ENCODE measurements around the gene DAGLA. TPM values are rescaled to one million over a fixed set of nuclear protein-coding genes. Genes with fewer than 3 reads are reported as not detected.

The DAGLA gene
- total and polyA plus RNA-seq, 5 experiments from 2014 or later: 0.08 to 0.13 TPM; not detected in 3

DNA sequence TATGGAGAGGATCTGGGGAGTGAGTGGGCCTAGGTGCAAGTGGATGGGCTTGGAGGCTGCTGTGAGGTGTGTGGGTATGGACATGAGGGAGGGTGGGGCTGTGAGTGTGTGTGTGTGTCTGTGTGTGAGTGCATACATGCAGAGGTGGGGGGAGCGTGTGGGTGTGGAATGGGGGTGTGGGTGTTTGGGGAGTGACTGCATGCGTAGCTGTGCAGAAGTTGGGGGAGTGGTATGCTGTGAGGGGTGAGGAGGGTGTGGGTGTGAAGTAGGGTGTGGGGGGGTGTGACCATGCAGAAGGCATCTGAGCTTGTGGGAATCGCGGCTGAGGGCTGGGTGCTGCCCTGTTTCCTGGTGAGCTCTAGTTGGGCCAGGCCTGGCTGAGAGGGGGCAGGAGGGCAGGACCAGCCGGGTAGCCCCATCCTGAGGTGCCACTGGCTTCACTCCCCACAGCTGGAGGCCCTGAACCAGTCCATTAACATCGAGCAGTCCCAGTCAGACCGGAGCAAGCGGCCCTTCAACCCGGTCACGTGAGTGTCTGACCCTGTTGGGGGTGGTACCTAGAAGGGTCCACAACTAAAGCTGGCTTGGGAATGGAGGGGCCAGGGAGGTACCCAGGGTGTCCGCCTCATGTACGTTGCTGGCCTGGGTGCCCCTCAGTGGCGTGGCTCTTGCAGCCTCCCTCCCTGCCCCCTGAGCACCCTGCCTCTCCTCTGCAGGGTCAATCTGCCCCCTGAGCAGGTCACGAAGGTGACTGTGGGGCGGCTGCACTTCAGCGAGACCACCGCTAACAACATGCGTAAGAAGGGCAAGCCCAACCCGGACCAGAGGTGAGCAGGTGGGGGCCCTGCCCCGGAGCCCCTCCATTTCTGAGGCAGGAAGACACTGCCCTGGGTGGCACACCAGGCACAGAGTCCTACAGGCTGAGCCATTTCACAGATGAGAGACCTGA is 95.7 kb downstream of the DAGLA start:
- Mint-ChIP-seq H3K9me3 (no peaks in the 10 kb centered on the region), H3K27me3 (peaks cover 0 to 12% (median 3%) of the 10 kb centered on the region in 5 donors), H3K4me3 (peak overlapping the region in 8 of 10 donors; percentile 46 to 81 (median 66)), H3K4me1 (peaks cover 5 to 21% (median 11%) of the 10 kb centered on the region in 4 donors), H3K27ac (peak overlapping the region in 4 of 10 donors; percentile 7 to 85 (median 52)), H3K36me3 (no peaks in the 10 kb centered on the region)
- POLR2A ChIA-PET: no interaction called here
- no peak for ATAC-seq
- DNase-seq: peak in 1 of 10 donors; percentile 5

DNA sequence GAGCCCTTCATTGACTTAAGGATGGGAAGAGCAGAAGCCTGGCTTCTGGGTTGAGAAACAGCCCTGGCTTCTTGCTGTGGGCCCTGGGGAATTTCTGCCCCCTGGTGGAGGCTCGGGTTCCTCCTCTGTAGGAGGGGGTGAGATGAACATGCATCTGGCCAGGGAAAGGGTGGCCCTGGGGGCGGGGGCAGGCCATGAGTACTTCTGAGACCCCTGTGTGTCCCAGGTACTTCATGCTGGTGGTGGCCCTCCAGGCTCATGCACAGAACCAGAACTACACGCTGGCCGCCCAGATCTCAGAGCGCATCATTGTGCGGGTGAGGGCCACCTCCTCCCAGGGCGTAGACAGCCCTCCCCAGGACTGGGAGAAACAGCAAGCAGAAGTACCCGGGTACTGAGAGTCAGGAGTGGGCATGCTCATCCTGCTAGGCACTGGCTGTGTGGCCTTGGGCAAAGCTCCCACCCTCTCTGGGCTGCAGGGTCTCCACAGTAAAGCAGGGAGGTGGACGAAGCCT is 96.4 kb downstream of the DAGLA start:
- Mint-ChIP-seq H3K27me3 (peaks cover 0 to 12% (median 3%) of the 10 kb centered on the region in 5 donors), H3K4me3 (peak overlapping the region; percentile 52 to 81 (median 71)), H3K27ac (peak overlapping the region in 1 of 10 donors; percentile 45), H3K9me3 (no peaks in the 10 kb centered on the region), H3K36me3 (no peaks in the 10 kb centered on the region), H3K4me1 (peaks cover 5 to 21% (median 11%) of the 10 kb centered on the region in 4 donors)
- peak; percentile 49 to 62 for ATAC-seq
- POLR2A ChIA-PET: no interaction called here
- peak in 8 of 10 donors; percentile 19 to 48 (median 40) for DNase-seq

DNA sequence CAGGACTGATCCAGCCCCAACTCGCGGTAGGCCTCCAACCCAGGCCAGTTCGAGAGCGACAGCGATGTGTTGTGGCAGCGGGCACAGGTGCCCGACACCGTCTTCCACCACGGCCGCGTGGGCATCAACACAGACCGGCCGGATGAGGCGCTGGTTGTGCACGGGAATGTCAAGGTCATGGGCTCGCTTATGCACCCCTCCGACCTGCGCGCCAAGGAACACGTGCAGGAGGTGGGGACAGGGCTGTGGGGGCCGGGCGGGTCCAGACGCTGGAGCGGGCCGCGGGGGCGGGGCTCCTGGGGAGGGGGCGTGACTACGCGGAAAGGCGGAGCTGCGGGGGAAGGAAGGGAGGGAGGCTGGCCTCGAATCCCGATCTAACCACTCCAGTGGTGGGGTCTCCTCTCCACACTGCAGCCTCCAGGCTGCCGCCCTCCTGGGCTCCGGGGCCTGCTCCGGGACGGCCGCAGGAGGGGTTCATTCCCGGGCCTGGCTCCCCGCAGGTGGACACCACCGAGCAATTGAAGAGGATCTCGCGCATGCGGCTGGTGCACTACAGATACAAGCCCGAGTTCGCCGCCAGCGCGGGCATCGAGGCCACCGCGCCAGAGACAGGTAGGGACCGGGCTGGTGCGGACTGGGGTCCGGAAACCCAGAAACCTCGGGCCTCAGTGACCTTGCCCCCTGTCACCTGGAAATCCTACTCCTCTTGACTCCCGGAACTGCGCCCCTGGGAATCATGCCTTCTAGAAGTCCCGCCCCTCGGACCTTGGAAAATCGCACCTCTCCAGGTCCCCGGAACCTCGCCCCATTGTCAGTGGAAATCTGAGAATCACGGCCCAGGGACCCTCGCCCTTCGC is 97.3 kb downstream of the DAGLA start:
- Mint-ChIP-seq H3K27ac (peak overlapping the region in 3 of 10 donors; percentile 41 to 72 (median 63)), H3K4me3 (peak overlapping the region; percentile 42 to 81 (median 71)), H3K9me3 (no peaks in the 10 kb centered on the region), H3K4me1 (peaks cover 5 to 21% (median 11%) of the 10 kb centered on the region in 4 donors), H3K27me3 (peaks cover 0 to 12% (median 3%) of the 10 kb centered on the region in 5 donors), H3K36me3 (no peaks in the 10 kb centered on the region)
- peak; percentile 39 to 78 (median 56) for DNase-seq
- ATAC-seq: peak; percentile 76 to 89
- POLR2A ChIA-PET: no interaction called here

DNA sequence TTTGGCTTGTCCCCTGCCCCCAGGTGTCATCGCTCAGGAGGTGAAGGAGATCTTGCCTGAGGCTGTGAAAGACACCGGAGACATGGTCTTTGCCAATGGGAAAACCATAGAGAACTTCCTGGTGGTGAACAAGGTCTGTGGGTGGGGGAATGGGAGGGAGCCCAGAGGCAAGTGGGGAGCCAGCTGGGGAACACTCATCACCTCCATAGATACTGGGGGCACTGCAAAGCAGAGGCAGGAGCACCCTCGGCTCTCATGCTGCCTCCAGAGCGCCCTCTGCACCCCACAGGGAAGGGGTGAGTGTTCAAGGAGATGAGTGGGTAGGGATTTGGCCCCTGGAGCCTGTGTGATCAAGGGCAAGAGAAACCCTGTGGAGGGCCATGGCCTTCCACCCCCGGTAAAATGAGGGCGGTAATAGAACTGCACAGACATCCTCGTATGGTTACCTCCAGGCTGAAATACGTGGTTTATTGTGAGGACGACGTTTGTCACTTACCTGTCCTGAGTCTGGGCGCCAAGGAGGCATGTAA is 98.2 kb downstream of the DAGLA start:
- Mint-ChIP-seq H3K9me3 (no peaks in the 10 kb centered on the region), H3K4me1 (peaks cover 4 to 18% (median 8%) of the 10 kb centered on the region in 4 donors), H3K27me3 (peaks cover 0 to 12% (median 2%) of the 10 kb centered on the region in 5 donors), H3K4me3 (peak overlapping the region in 8 of 10 donors; percentile 4 to 75 (median 62)), H3K27ac (peak overlapping the region in 2 of 10 donors; percentile 41 to 72), H3K36me3 (no peaks in the 10 kb centered on the region)
- POLR2A ChIA-PET: no interaction called here
- ATAC-seq (no peak), DNase-seq (no peak)

DNA sequence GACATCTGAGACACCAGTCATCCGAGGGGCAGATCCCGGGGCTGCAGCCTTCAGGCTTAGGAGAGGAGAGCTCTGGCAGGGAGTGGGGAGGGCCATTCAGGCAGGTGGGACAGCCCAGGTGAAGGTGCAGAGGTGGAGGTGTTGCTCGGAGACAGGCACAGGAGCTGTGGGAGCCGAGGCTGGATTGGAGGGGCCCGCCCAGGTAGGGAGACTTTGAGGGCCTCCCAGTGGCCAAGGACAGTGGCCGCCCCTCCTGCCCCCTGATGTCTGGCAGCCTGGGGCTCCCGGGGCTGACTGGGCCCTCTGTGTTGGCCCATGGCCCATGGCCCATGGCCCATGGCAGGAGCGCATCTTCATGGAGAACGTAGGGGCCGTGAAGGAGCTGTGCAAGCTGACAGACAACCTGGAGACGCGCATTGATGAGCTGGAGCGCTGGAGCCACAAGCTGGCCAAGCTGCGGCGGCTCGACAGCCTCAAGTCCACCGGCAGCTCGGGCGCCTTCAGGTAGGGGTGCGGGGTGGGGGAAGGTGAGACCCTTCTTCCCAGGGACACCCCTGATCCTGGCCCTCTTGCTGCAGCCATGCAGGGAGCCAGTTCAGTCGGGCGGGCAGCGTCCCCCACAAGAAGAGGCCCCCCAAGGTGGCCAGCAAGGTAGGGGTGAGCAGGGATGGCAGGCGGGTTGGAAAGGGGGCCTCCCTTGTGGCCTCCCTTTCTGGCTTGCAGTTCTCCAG is 98.9 kb downstream of the DAGLA start:
- no peak for DNase-seq
- no peak for ATAC-seq
- Mint-ChIP-seq H3K27ac (no peak overlapping the region), H3K27me3 (peaks cover 0 to 12% (median 2%) of the 10 kb centered on the region in 5 donors), H3K9me3 (no peaks in the 10 kb centered on the region), H3K36me3 (no peaks in the 10 kb centered on the region), H3K4me1 (peaks cover 4 to 18% (median 8%) of the 10 kb centered on the region in 4 donors), H3K4me3 (no peak overlapping the region)
- POLR2A ChIA-PET: interaction anchor here (0.6 kb wide), 1 partner anchor 20 kb away, joined by 4 read pairs; no protein-coding TSS in a partner anchor

DNA sequence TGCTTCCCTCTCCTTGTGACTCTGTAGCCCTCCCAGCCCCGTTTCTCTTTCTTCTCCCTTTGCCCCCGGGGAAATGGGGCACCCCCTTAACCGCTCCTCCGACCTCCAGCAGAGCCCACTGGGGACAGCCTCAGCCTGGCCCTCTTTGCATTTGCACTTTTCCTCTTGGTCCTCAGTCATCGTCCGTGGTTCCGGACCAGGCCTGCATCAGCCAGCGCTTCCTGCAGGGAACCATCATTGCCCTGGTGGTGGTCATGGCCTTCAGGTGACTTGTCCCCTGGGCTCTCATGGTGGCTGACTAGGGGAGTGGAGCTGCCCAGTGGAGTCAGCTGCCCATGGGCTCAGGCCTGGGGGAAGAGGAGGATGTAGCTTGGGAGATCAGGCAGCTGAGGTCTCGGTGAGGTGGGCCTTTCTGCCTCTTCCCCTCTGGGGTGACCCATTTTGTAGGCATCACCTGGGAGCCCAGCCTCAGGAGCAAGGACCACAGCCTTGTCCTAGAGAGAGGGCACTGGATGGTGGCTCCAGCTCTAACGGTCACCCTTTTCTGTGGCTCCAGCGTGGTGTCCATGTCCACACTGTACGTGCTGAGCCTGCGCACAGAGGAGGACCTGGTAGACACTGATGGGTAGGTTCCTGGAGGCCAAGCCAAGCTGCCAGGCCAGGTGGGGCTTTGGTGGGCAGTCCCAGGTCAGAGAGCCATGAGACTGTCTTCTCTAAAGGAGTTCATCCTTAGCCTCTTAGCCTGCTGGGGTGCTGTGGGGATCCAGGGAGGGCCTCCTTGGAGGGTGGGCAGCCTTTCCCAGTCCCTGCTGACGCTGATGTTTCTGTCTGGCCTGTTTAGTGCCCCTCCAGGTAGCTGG is 99.7 kb downstream of the DAGLA start:
- ATAC-seq (no peak), DNase-seq (no peak)
- Mint-ChIP-seq H3K4me1 (peaks cover 5 to 14% (median 9%) of the 10 kb centered on the region in 4 donors), H3K36me3 (peaks cover 0 to 8% (median 0%) of the 10 kb centered on the region in 3 donors), H3K4me3 (peak overlapping the region in 1 of 10 donors; percentile 48), H3K27ac (no peak overlapping the region), H3K27me3 (peaks cover 0 to 9% (median 2%) of the 10 kb centered on the region in 5 donors), H3K9me3 (no peaks in the 10 kb centered on the region)
- POLR2A ChIA-PET: no interaction called here

DNA sequence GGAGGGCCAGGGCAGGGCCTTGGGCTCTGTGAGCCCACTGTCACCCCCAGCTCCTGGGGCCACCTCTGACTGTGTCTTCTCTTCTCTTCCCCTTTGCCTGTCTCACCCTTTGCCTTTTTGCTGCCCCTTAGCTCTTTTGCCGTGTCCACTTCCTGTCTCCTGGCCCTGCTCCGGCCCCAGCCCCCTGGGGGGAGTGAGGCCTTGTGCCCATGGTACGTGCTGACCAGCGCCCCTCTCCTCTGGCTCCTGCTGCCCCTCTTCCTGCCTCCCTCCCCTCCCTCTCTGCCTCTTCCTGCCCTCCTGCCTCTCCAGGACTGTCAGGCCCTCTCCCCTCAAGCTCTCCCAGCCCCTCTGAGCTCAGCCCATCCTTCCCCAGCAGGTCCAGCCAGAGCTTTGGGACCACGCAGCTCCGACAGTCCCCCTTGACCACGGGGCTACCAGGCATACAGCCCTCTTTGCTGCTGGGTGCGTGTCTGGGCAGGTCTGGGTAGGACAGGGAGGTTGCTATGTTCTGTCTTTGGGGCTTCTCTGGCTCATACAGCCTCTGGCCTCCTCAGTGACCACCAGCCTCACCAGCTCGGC is 100.5 kb downstream of the DAGLA start:
- ATAC-seq (no peak), DNase-seq (no peak)
- H3K4me3 Mint-ChIP-seq: peak overlapping the region in 1 of 10 donors; percentile 48
- peak overlapping the region in 1 of 10 donors; percentile 41 for H3K27ac Mint-ChIP-seq
- peaks cover 5 to 11% (median 9%) of the 10 kb centered on the region in 4 donors for H3K4me1 Mint-ChIP-seq
- H3K36me3 Mint-ChIP-seq: peaks cover 0 to 9% (median 2%) of the 10 kb centered on the region in 3 donors
- POLR2A ChIA-PET: no interaction called here
- peaks cover 0 to 2% (median 0%) of the 10 kb centered on the region in 5 donors for H3K27me3 Mint-ChIP-seq
- no peaks in the 10 kb centered on the region for H3K9me3 Mint-ChIP-seq

DNA sequence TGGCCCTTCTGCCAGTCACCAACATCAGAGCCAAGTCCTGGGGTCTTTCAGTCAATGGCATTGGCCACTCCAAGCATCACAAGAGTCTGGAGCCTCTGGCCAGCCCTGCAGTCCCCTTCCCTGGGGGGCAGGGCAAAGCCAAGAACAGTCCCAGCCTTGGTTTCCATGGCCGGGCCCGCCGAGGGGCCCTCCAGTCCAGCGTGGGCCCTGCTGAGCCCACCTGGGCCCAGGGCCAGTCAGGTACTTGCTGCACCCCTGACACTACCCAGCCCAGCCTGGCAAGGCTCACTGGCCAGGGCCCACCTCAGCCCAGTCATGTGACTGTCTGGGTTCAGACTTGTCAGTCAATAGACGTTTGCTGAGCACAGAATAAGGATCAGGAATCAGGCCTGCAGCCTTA is 101.4 kb downstream of the DAGLA start:
- no peak for ATAC-seq
- Mint-ChIP-seq H3K9me3 (no peaks in the 10 kb centered on the region), H3K27me3 (no peaks in the 10 kb centered on the region), H3K27ac (no peak overlapping the region), H3K4me1 (peaks cover under 1 to 10% (median 5%) of the 10 kb centered on the region in 4 donors), H3K36me3 (peaks cover 0 to 10% (median 2%) of the 10 kb centered on the region in 3 donors), H3K4me3 (no peak overlapping the region)
- no peak for DNase-seq
- POLR2A ChIA-PET: no interaction called here

DNA sequence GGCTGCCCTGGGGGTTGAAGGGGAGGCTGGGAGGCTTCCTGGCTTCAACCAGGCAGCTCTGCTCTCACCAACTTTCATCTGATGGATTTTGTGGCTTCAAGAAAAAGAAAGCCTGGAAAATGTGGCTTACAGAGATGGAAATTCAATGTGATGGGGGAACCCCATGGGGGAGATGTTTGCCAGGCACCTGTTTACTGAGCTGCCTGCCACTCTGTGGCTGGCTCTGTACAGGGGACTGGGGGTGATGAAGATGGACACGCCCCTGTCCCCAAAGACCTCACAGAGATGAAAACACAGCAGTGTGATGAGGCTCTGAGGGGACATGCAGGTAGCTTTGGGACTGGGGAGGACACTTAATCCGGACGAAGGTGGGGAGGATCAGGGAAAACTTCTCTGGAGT is 102.1 kb downstream of the DAGLA start:
- Mint-ChIP-seq H3K4me1 (peaks cover 0 to 5% (median 2%) of the 10 kb centered on the region in 4 donors), H3K4me3 (no peak overlapping the region), H3K9me3 (no peaks in the 10 kb centered on the region), H3K27ac (no peak overlapping the region), H3K27me3 (no peaks in the 10 kb centered on the region), H3K36me3 (peaks cover 0 to 11% (median 2%) of the 10 kb centered on the region in 3 donors)
- POLR2A ChIA-PET: no interaction called here
- ATAC-seq: no peak
- no peak for DNase-seq

DNA sequence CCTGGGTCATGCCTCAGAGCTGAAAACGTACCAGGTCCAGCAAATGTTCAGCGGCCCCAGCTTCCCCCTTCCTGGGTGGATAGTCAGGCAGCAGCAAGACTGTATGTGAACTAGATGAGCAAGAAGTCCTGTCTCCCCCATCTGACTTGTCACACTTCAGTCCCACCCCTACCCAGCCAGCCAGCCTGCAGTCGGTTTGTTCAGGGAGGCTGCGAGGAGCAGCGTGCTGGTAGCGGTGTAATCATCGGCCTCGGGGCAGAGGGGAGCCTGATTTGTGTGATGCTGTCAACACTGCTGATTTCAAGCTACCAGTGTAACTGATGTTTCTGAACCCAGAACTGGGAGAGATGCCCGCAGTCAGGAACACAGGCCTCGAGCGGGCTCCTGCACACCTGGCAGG is 102.7 kb downstream of the DAGLA start:
- DNase-seq (no peak), ATAC-seq (no peak)
- no peak overlapping the region for H3K27ac Mint-ChIP-seq
- POLR2A ChIA-PET: no interaction called here
- peaks cover 0 to 14% (median 2%) of the 10 kb centered on the region in 3 donors for H3K36me3 Mint-ChIP-seq
- no peaks in the 10 kb centered on the region for H3K9me3 Mint-ChIP-seq
- no peaks in the 10 kb centered on the region for H3K27me3 Mint-ChIP-seq
- H3K4me3 Mint-ChIP-seq: no peak overlapping the region
- H3K4me1 Mint-ChIP-seq: peaks cover 0 to 5% (median 1%) of the 10 kb centered on the region in 4 donors
